Measurements from ENCODE around the gene VWA5A. TPM values are rescaled to one million over a fixed set of nuclear protein-coding genes. Genes with fewer than 3 reads are reported as not detected.

The VWA5A gene
- total RNA-seq, 2 experiments from 2014 or later = 0.38 to 2.1 TPM

DNA sequence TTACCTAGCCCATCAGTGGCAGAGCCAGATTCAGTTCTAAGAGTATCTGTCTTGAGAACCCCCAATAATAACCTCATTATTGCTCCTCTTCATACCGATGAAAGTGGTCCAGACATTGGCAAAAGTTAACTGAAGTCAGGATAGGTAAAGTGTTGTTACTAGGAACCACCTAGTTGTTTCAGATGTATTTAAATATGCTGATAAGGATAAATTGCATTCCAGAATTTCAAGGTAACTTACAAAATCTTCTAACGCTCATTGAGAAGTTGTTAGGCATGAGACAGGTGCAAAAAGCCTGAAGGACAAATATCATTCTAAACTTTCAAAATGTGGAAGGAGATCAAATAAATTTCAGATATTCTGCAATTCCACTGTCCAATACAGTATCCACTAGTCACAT, 27.8 kb downstream of the VWA5A start:
- Histone ChIP-seq H2AFZ (ENCODE audit: low read length) (no peak overlapping the region), H3K9me3 (ENCODE audit: low read length) (no peaks in the 10 kb centered on the region), H3K4me1 (ENCODE audit: insufficient read depth, low read length, poor library complexity, severe bottlenecking) (no peaks in the 10 kb centered on the region), H3K9me2 (ENCODE audit: insufficient read depth, low read length) (no peaks in the 10 kb centered on the region), H3K36me3 (ENCODE audit: insufficient read depth, low read length) (no peaks in the 10 kb centered on the region), H3K79me2 (ENCODE audit: insufficient read depth, low read depth, low read length) (no peaks in the 10 kb centered on the region), H3K4me3 (ENCODE audit: low read depth, low read length, poor library complexity, severe bottlenecking) (no peak overlapping the region), H3K27ac (ENCODE audit: low read depth, low read length, poor library complexity, severe bottlenecking) (no peak overlapping the region), H3K4me2 (ENCODE audit: low read length) (no peak overlapping the region), H4K20me1 (ENCODE audit: insufficient read depth, low read length) (no peaks in the 10 kb centered on the region)
- no peak for TF ChIP-seq EZH2phosphoT487 (IDR thresholded peaks at IDR 0.05; ENCODE audit: borderline replicate concordance, low read depth, low read length)
- TF ChIP-seq, protein P1, sequence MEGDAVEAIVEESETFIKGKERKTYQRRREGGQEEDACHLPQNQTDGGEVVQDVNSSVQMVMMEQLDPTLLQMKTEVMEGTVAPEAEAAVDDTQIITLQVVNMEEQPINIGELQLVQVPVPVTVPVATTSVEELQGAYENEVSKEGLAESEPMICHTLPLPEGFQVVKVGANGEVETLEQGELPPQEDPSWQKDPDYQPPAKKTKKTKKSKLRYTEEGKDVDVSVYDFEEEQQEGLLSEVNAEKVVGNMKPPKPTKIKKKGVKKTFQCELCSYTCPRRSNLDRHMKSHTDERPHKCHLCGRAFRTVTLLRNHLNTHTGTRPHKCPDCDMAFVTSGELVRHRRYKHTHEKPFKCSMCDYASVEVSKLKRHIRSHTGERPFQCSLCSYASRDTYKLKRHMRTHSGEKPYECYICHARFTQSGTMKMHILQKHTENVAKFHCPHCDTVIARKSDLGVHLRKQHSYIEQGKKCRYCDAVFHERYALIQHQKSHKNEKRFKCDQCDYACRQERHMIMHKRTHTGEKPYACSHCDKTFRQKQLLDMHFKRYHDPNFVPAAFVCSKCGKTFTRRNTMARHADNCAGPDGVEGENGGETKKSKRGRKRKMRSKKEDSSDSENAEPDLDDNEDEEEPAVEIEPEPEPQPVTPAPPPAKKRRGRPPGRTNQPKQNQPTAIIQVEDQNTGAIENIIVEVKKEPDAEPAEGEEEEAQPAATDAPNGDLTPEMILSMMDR (conservative IDR thresholded peaks at IDR 0.05; ENCODE audit: low read length) = no peak
- ChIA-PET CTCF (ENCODE audit: unreplicated experiment) (no interaction called here), POLR2A (interaction anchor here (1.3 kb wide), 1 partner anchor 31 kb away, joined by 3 read pairs; no protein-coding TSS in a partner anchor)
- BruUV-seq (replicated peaks) = no TSS peak
- intact Hi-C loops (cut with micrococcal nuclease; ENCODE audit: unreplicated experiment) = no loop called here
- DNase-seq (ENCODE audit: low spot score) = no peak

DNA sequence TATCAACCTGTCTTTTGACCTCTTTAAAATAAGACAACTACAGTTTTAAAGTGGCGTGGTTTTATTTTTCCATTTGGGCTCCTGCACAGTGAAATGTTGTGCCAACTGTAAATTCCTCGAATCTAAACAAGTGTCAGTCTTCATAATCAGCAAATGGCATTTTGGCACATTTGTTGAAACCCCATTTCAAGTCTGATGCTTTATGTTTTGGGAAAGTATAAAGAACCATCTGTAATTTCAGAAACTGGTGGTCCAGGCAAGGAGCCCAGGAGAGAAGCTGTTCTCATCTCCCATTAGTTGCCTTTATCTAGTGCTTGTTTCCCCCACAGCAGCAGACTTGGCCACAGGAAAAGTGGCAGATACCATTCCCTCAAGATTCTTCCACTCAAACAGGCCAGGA, 32.7 kb downstream of the VWA5A start:
- Histone ChIP-seq H3K9me3 (ENCODE audit: low read length) (no peaks in the 10 kb centered on the region), H3K36me3 (ENCODE audit: insufficient read depth, low read length) (no peaks in the 10 kb centered on the region), H2AFZ (ENCODE audit: low read length) (no peak overlapping the region), H3K4me2 (ENCODE audit: low read length) (no peak overlapping the region), H3K79me2 (ENCODE audit: insufficient read depth, low read depth, low read length) (no peaks in the 10 kb centered on the region), H3K27ac (ENCODE audit: low read depth, low read length, poor library complexity, severe bottlenecking) (no peak overlapping the region), H3K4me3 (ENCODE audit: low read depth, low read length, poor library complexity, severe bottlenecking) (no peak overlapping the region), H3K9me2 (ENCODE audit: insufficient read depth, low read length) (no peaks in the 10 kb centered on the region), H4K20me1 (ENCODE audit: insufficient read depth, low read length) (no peaks in the 10 kb centered on the region), H3K4me1 (ENCODE audit: insufficient read depth, low read length, poor library complexity, severe bottlenecking) (no peaks in the 10 kb centered on the region)
- ChIA-PET POLR2A (no interaction called here), CTCF (ENCODE audit: unreplicated experiment) (no interaction called here)
- DNase-seq (ENCODE audit: low spot score) = no peak
- intact Hi-C loops (cut with micrococcal nuclease; ENCODE audit: unreplicated experiment) = no loop called here
- TF ChIP-seq EZH2phosphoT487 (IDR thresholded peaks at IDR 0.05; ENCODE audit: borderline replicate concordance, low read depth, low read length) = no peak
- TF ChIP-seq, protein P1 (conservative IDR thresholded peaks at IDR 0.05; ENCODE audit: low read length) = no peak
- BruUV-seq (replicated peaks) = no TSS peak

DNA sequence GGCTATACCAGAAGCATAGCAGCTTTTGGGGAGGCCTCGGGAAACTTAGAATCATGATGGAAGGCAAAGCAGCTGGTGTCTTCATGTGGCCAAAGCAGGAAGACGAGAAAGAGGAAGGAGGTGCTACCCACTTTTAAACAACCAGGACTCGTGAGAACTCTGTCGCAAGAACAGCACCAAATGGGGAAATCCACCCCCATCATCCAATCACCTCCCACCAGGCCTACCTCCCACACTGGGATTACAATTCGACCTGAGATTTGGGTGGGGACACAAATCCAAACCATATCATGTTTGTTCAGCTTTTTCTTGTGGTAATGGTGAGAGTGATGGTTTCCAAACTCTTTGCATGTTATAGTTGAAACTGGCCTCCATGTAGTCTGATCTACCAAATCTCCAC, 35.4 kb downstream of the VWA5A start:
- POLR2A ChIA-PET = interaction anchor here (0.6 to 1.2 kb wide), 2 partner anchors 38 to 156 kb away, joined by 3 to 4 read pairs; no protein-coding TSS in a partner anchor
- Histone ChIP-seq H3K9me3 (ENCODE audit: low read length) (no peaks in the 10 kb centered on the region), H3K4me1 (ENCODE audit: insufficient read depth, low read length, poor library complexity, severe bottlenecking) (no peaks in the 10 kb centered on the region), H4K20me1 (ENCODE audit: insufficient read depth, low read length) (no peaks in the 10 kb centered on the region), H3K79me2 (ENCODE audit: insufficient read depth, low read depth, low read length) (no peaks in the 10 kb centered on the region), H3K36me3 (ENCODE audit: insufficient read depth, low read length) (no peaks in the 10 kb centered on the region), H3K9me2 (ENCODE audit: insufficient read depth, low read length) (no peaks in the 10 kb centered on the region), H3K4me3 (ENCODE audit: low read depth, low read length, poor library complexity, severe bottlenecking) (no peak overlapping the region), H3K4me2 (ENCODE audit: low read length) (no peak overlapping the region), H2AFZ (ENCODE audit: low read length) (no peak overlapping the region), H3K27ac (ENCODE audit: low read depth, low read length, poor library complexity, severe bottlenecking) (no peak overlapping the region)
- no peak for DNase-seq (ENCODE audit: low spot score)
- TF ChIP-seq, protein P1 (conservative IDR thresholded peaks at IDR 0.05; ENCODE audit: low read length) = no peak
- no peak for TF ChIP-seq EZH2phosphoT487 (IDR thresholded peaks at IDR 0.05; ENCODE audit: borderline replicate concordance, low read depth, low read length)
- intact Hi-C loops (cut with micrococcal nuclease; ENCODE audit: unreplicated experiment) = no loop called here
- BruUV-seq (replicated peaks) = no TSS peak
- CTCF ChIA-PET (ENCODE audit: unreplicated experiment) = no interaction called here
